HUES6 (cell line): ENCODE measurements around the gene XKR8.

Experiments
- H3K27ac ChIP-seq: 2 replicates; pipeline ENCODE4 v1.7.0; 2013; ENCODE audit warnings: low read depth, mild to moderate bottlenecking, low read length, inconsistent platforms
- H3K27me3 ChIP-seq: 2 replicates; pipeline ENCODE4 v1.6.1; 2013; ENCODE audit warnings: low read length; ENCODE audit not compliant: control insufficient read depth, insufficient read depth
- H3K36me3 ChIP-seq: 2 replicates; pipeline ENCODE4 v1.6.1; 2013; ENCODE audit warnings: low read length; ENCODE audit not compliant: control insufficient read depth, insufficient read depth
- H3K4me1 ChIP-seq: 2 replicates; pipeline ENCODE4 v1.6.1; 2013; ENCODE audit warnings: low read length; ENCODE audit not compliant: control insufficient read depth, insufficient read depth
- H3K4me3 ChIP-seq: 2 replicates; pipeline ENCODE4 v1.5.1; 2013; ENCODE audit warnings: low read depth, low read length
- H3K9ac ChIP-seq: one replicate; pipeline ENCODE4 v1.6.1; 2013; ENCODE audit warnings: mild to moderate bottlenecking, low read length
- H3K9me3 ChIP-seq: 2 replicates; pipeline ENCODE4 v1.6.1; 2013; ENCODE audit warnings: low read depth, low read length; ENCODE audit not compliant: control insufficient read depth, insufficient read depth

The XKR8 gene

DNA sequence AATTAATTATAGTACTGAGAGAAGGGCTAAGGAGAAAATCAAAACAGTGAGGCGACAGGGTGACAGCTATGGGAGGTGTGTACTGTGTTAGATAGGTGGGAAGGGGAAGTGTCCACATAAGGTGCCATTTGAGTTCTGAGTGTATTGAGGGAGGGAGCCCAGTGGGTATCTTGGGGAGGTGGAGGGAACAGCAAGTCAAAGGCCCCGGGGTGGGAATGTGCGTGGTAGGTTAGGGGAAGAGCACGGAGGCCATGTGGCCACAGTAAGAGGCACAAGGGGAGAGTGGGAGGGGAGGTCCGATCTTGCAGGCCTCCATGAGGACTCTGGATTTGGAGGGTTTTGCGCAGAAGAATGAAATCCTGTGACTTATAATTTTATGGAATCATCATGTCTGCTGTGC lies 3.0 kb upstream of the XKR8 start:
- no peaks in the 10 kb centered on the region for H3K9me3 ChIP-seq
- H3K27me3 ChIP-seq = no peaks in the 10 kb centered on the region
- H3K27ac ChIP-seq = no peak overlapping the region
- peaks cover 31% of the 10 kb centered on the region for H3K36me3 ChIP-seq
- H3K4me1 ChIP-seq = peaks cover 14% of the 10 kb centered on the region
- no peak overlapping the region for H3K4me3 ChIP-seq
- H3K9ac ChIP-seq = no peak overlapping the region

DNA sequence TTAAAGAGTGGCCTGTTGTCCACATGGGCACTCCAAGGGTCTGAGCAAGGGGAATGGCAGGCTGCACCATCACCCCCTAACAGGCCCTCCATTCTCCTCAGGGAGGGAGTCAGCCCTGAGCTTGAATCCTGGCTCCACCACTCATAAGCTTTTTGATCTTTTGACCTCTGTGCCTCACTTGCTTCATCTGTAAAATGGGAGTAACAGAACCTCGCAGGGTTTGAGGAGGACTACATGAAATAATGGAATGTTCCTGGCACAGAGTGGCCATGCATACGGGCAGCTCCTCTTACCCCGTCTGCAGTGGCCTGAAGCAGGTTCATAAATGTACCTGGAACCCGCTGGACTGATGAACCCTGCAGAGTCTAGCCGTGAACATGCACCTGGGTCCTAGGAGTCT lies 2.1 kb upstream of the XKR8 start:
- H3K27ac ChIP-seq = no peak overlapping the region
- no peaks in the 10 kb centered on the region for H3K27me3 ChIP-seq
- no peak overlapping the region for H3K9ac ChIP-seq
- H3K36me3 ChIP-seq = peaks cover 31% of the 10 kb centered on the region
- H3K9me3 ChIP-seq = no peaks in the 10 kb centered on the region
- peaks cover 14% of the 10 kb centered on the region for H3K4me1 ChIP-seq
- H3K4me3 ChIP-seq = no peak overlapping the region

DNA sequence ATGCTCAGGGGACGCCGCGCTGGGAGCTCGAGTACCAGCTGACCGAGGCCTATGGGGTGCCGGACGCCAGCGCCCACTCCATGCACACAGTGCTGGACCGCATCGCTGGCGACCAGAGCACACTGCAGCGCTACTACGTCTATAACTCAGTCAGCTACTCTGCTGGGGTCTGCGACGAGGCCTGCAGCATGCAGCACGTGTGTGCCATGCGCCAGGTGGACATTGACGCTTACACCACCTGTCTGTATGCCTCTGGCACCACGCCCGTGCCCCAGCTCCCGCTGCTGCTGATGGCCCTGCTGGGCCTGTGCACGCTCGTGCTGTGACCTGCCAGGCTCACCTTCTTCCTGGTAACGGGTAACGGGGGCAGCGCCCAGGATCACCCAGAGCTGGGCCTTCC lies 1.3 kb upstream of the XKR8 start:
- Histone ChIP-seq H3K9me3 (no peaks in the 10 kb centered on the region), H3K36me3 (peaks cover 33% of the 10 kb centered on the region), H3K27ac (no peak overlapping the region), H3K27me3 (no peaks in the 10 kb centered on the region), H3K4me1 (peaks cover 14% of the 10 kb centered on the region), H3K4me3 (no peak overlapping the region), H3K9ac (no peak overlapping the region)

DNA sequence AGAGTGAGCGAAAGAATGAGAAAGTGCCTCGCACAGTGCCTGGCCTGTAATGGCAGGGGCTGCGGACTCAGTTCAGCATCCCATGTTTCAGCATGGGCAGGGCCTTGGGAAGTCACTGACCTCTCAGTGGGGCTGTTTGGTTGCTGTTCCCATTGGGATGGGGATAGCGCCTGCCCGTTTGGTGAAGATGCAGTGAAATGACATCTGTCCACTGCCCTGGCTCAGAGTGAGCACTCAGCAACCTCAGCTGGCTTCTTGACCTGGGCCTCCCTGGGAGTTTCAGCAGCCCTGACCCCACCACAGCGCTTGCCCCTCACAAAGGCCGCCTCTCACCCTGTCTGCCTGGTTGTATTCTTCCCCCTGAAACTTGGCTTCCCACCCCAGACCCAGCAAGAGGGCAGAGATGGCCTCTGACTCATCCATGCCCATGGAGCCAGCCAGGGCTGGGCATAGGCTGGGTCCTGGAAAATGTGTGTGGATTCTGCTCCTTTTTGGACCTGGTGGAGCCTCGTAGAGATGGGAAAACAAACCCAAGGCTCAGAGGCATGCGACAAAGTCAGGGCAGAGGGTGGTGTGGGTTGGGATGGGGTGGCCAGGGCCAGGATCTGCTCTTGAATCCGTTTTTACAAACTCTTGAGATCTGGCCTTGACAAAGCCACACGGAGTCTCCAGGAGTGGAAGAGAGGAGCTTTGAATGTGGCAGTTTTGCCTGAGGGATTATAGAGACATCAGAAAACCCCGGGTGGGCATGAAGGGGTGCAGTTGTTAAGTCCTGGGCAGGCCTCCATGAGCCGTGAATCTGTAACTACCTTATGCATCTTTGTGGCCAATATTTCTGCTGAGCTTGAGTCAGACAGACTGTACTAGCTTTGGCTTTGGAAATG lies 1.2 kb downstream of the XKR8 start:
- peaks cover 14% of the 10 kb centered on the region for H3K4me1 ChIP-seq
- H3K9me3 ChIP-seq = no peaks in the 10 kb centered on the region
- no peak overlapping the region for H3K27ac ChIP-seq
- H3K27me3 ChIP-seq = no peaks in the 10 kb centered on the region
- peak overlapping the region; percentile 70 for H3K4me3 ChIP-seq
- peak overlapping the region; percentile 93 for H3K9ac ChIP-seq
- H3K36me3 ChIP-seq = peaks cover 32% of the 10 kb centered on the region

DNA sequence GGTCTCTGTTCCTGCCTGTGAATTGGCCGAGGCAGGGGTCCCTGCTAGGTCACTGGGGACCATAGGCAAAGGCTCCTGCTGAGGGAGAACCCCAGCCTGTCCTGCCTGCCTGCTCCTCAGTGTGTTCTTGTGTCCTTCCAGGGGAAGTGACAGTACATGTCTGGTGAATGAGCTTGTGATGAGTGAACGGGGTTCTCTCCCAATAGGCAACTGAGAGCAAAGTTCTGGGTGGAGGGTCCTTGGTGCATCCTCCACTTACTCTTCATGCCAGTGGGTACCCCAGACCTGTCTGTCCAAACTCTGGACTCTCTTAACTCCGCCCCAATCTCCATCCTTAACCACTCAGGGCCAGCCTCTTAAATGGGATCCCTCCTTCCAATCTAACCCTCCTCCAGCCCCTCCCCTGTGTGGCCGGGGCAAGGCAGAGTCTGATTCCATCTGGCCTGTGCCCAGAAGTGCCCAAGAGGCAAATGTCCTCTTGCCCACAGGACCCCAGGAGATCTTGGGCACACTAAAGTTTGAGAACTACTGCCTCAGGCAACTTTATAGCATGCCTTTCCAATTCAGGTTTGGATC lies 2.0 kb downstream of the XKR8 start:
- H3K9ac ChIP-seq = no peak overlapping the region
- no peak overlapping the region for H3K27ac ChIP-seq
- peaks cover 14% of the 10 kb centered on the region for H3K4me1 ChIP-seq
- peaks cover 33% of the 10 kb centered on the region for H3K36me3 ChIP-seq
- H3K27me3 ChIP-seq = no peaks in the 10 kb centered on the region
- H3K9me3 ChIP-seq = no peaks in the 10 kb centered on the region
- no peak overlapping the region; the same call in 1 of the 2 replicates for H3K4me3 ChIP-seq

DNA sequence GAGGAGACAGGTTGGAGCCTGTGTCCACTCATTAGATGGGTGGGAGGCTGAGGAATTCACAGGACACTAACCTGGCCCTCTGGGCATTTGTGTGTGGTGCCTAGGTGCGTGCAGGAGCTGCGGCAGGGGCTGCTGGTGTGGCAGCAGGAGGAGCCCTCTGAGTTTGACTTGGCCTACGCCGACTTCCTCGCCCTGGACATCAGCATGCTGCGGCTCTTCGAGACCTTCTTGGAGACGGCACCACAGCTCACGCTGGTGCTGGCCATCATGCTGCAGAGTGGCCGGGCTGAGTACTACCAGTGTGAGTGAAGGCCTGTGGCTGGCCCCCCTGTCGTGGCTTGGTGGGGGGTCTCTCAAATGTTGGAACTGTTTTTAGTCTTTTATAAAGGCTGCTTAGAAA lies 3.6 kb downstream of the XKR8 start:
- Histone ChIP-seq H3K4me1 (peaks cover 14% of the 10 kb centered on the region), H3K36me3 (peaks cover 48% of the 10 kb centered on the region), H3K9me3 (no peaks in the 10 kb centered on the region), H3K4me3 (no peak overlapping the region), H3K27ac (no peak overlapping the region), H3K9ac (no peak overlapping the region), H3K27me3 (no peaks in the 10 kb centered on the region)

DNA sequence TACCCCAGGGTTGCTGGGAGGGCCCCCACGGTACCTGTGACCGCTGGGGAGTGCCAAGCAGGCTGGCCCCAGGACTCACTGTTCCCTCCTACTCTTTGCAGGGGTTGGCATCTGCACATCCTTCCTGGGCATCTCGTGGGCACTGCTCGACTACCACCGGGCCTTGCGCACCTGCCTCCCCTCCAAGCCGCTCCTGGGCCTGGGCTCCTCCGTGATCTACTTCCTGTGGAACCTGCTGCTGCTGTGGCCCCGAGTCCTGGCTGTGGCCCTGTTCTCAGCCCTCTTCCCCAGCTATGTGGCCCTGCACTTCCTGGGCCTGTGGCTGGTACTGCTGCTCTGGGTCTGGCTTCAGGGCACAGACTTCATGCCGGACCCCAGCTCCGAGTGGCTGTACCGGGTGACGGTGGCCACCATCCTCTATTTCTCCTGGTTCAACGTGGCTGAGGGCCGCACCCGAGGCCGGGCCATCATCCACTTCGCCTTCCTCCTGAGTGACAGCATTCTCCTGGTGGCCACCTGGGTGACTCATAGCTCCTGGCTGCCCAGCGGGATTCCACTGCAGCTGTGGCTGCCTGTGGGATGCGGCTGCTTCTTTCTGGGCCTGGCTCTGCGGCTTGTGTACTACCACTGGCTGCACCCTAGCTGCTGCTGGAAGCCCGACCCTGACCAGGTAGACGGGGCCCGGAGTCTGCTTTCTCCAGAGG lies 6.8 kb downstream of the XKR8 start:
- Histone ChIP-seq H3K36me3 (peaks cover 58% of the 10 kb centered on the region), H3K9ac (no peak overlapping the region), H3K4me1 (peaks cover under 1% of the 10 kb centered on the region; the same call in 1 of the 2 replicates), H3K9me3 (no peaks in the 10 kb centered on the region), H3K27ac (no peak overlapping the region), H3K4me3 (no peak overlapping the region), H3K27me3 (no peaks in the 10 kb centered on the region)

DNA sequence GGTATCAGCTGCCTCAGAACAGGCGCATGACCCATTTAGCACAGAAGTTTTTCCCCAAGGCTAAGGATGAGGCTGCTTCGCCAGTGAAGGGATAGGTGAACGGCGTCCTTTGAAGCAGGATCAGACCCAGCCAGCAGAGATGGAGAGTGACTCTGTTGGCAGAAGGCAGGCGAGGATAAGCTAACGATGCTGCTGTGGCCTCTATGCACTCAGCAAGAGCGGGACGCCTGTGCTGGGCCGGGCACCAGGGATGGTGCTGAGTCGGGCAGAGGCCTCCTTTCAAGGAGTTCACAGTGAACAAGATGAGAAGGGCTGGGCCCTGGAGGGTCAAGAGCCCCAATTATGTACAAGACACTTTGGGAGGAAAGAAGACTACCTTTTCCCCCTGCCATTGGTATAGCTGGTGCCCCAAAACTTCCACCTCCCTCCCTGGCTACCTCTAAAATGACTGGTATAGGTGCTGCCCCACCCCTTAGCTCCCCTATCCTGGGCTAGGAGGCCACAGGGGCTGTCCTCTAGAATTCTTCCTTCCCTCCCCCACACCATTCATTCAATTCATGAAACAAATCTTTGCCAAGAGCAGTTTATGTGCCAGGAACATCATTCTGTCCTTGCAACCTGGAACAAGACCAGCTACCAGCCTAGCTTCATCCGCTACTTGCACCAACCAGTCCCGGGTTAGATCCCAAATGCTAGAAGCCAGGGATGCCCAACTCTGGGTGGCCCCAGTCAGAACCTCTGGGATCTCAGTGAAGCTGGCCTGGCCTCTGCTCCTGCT lies 7.5 kb downstream of the XKR8 start:
- H3K9ac ChIP-seq = no peak overlapping the region
- H3K9me3 ChIP-seq = no peaks in the 10 kb centered on the region
- peaks cover 62% of the 10 kb centered on the region for H3K36me3 ChIP-seq
- no peak overlapping the region for H3K27ac ChIP-seq
- no peak overlapping the region for H3K4me3 ChIP-seq
- no peaks in the 10 kb centered on the region for H3K27me3 ChIP-seq
- no peaks in the 10 kb centered on the region for H3K4me1 ChIP-seq

DNA sequence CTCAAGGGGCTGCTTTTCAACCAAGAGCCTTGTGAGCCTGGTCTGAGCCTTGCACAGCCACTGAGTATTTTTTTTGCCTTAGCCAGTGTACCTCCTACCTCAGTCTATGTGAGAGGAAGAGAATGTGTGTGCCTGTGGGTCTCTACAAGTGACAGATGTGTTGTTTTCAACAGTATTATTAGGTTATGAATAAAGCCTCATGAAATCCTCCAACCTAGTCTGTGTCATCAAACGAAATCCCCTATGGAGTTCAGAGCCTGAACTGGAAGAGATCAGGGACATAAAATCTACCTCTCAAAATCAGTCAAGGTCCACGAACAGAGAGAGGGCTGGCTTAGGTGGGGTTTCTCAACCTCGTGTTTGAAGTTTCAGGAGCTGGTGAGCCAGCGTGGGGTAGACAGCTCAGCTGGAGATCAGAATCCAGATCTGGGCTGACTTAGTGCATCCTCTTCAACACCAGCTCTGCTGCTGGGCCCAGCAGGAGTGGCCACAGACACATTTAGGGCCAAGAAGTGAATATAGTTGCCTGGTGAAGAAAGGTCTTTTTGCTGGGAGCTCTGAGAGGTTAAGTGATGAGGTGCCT lies 8.2 kb downstream of the XKR8 start:
- Histone ChIP-seq H3K27ac (no peak overlapping the region), H3K4me1 (no peaks in the 10 kb centered on the region), H3K4me3 (no peak overlapping the region), H3K9ac (no peak overlapping the region), H3K27me3 (no peaks in the 10 kb centered on the region), H3K9me3 (no peaks in the 10 kb centered on the region), H3K36me3 (peaks cover 69% of the 10 kb centered on the region)

DNA sequence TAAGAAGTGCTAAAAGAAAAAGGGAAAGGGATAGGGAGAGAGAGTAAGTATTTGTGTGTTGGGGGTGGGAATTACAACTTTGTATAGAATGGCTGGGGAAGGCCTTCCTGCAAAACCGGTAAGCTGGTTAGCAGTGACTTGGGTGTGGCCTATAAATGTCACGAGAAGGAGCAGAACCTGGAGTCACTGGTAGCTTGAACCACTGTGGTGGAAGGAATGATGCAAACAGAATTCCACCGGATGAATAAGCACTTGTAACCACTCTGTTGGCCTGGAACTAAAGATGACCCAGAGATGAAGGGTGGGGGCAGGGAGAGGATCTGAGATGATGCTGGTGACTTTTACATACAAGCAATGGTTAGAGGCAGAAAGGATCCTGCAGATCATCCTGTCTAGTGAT lies 8.9 kb downstream of the XKR8 start:
- peaks cover 62% of the 10 kb centered on the region for H3K36me3 ChIP-seq
- no peaks in the 10 kb centered on the region for H3K9me3 ChIP-seq
- H3K27ac ChIP-seq = no peak overlapping the region
- H3K4me3 ChIP-seq = no peak overlapping the region
- H3K27me3 ChIP-seq = no peaks in the 10 kb centered on the region
- H3K4me1 ChIP-seq = no peaks in the 10 kb centered on the region
- H3K9ac ChIP-seq = peak overlapping the region; percentile 10
